H1 (cell line): Measurements from ENCODE around the gene SCG5.

Source experiments
- CTCF ChIP-seq, 3 experiments: IDR thresholded peaks; 1 replicate in 2 of 3; 2 replicates in 1 of 3; pipeline versions ENCODE4 v1.5.1 to v1.6.1; 2011; ENCODE audit warnings: low read length in 3 of 3, mild to moderate bottlenecking in 3 of 3, inconsistent platforms in 2 of 3, low read depth in 1 of 3, moderate library complexity in 1 of 3; ENCODE audit not compliant: insufficient read depth in 1 of 3; ENCODE audit errors: control extremely low read depth in 1 of 3
- EP300 ChIP-seq, 2 experiments: IDR thresholded peaks; 1 replicate in 1 of 2; 2 replicates in 1 of 2; pipeline ENCODE4 v1.6.1; 2011 to 2012; ENCODE audit warnings: low read depth in 2 of 2, low read length in 2 of 2, mild to moderate bottlenecking in 2 of 2, borderline replicate concordance in 1 of 2, inconsistent platforms in 1 of 2, moderate library complexity in 1 of 2
- RAD21 ChIP-seq, 2 experiments: IDR thresholded peaks in 1 of 2; conservative IDR thresholded peaks in 1 of 2; 2 replicates each; pipeline ENCODE4 v1.6.1; 2011; ENCODE audit warnings: low read depth in 2 of 2, low read length in 2 of 2, improper control_type of control experiment in 1 of 2, inconsistent platforms in 1 of 2, mild to moderate bottlenecking in 1 of 2, moderate library complexity in 1 of 2
- RFX5 ChIP-seq: IDR thresholded peaks from 2 replicates; pipeline ENCODE4 v1.6.1; 2011; ENCODE audit warnings: low read depth, low read length, improper control_type of control experiment, borderline replicate concordance
- YY1 ChIP-seq: IDR thresholded peaks from 2 replicates; pipeline ENCODE4 v1.6.1; 2011; ENCODE audit warnings: low read depth, mild to moderate bottlenecking, low read length
- ZNF274 ChIP-seq: IDR thresholded peaks from 2 replicates; pipeline ENCODE4 v1.7.0; 2012; ENCODE audit warnings: low read length, borderline replicate concordance; ENCODE audit errors: extremely low read depth

- TF ChIP-seq ZNF274 (no peak), YY1 (no peak), EP300 (IDR thresholded peaks at IDR 0.05; ENCODE audit: borderline replicate concordance in 1 of 2, low read depth in 2 of 2, low read length in 2 of 2) (no peak), RAD21 (IDR thresholded peaks at IDR 0.05 in 1 of 2, conservative IDR thresholded peaks at IDR 0.05 in 1 of 2; ENCODE audit: low read depth in 2 of 2, low read length in 2 of 2) (peak; percentile 45 to 59), CTCF (IDR thresholded peaks at IDR 0.05; ENCODE audit: control extremely low read depth in 1 of 3, insufficient read depth in 1 of 3, low read depth in 1 of 3, low read length in 3 of 3) (peak in 2 of 3 experiments; percentile 59 to 60; a peak in 3 of 4 replicates), RFX5 (no peak)
Measured at GRCh38 chr15:32649342-32649741, 7.8 kb downstream of the SCG5 start.
